ENCODE results near the gene EIPR1.

DNA sequence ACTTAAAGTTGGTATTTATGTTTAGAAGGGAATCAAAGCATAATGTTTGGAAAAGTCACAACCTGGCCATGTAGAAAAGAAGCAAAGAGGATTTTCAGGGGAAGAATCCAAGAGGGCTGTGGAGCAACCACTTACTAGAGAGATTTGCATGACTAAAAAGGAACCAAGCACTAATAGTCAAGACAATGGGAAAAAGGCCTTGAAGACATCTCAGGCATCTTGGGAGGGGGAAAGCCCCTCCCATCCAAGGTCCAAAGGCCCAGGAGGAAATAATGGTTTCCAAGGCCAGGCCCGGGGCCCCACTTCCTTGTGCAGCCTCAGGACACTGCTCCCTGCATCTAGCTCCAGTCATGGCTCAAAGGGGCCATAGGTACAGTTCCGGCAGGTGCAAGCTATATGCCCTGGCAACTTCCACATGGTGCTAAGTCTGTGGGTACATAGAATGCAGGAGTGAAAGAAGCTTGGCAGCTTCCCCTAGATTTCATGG, 128.1 kb downstream of the EIPR1 start:
- TF ChIP-seq, protein P1, sequence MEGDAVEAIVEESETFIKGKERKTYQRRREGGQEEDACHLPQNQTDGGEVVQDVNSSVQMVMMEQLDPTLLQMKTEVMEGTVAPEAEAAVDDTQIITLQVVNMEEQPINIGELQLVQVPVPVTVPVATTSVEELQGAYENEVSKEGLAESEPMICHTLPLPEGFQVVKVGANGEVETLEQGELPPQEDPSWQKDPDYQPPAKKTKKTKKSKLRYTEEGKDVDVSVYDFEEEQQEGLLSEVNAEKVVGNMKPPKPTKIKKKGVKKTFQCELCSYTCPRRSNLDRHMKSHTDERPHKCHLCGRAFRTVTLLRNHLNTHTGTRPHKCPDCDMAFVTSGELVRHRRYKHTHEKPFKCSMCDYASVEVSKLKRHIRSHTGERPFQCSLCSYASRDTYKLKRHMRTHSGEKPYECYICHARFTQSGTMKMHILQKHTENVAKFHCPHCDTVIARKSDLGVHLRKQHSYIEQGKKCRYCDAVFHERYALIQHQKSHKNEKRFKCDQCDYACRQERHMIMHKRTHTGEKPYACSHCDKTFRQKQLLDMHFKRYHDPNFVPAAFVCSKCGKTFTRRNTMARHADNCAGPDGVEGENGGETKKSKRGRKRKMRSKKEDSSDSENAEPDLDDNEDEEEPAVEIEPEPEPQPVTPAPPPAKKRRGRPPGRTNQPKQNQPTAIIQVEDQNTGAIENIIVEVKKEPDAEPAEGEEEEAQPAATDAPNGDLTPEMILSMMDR (IDR thresholded peaks at IDR 0.05; ENCODE audit: poor library complexity, severe bottlenecking): no peak
- TF ChIP-seq MXI1 (conservative IDR thresholded peaks at IDR 0.05; ENCODE audit: poor library complexity, severe bottlenecking) (no peak), EZH2 (IDR thresholded peaks at IDR 0.05; ENCODE audit: borderline replicate concordance, insufficient read depth, low read length, poor library complexity, severe bottlenecking) (no peak), TAF1 (IDR thresholded peaks at IDR 0.05; ENCODE audit: low read depth) (no peak), POLR2AphosphoS5 (IDR thresholded peaks at IDR 0.05) (no peak)
- TF ChIP-seq, protein P2, sequence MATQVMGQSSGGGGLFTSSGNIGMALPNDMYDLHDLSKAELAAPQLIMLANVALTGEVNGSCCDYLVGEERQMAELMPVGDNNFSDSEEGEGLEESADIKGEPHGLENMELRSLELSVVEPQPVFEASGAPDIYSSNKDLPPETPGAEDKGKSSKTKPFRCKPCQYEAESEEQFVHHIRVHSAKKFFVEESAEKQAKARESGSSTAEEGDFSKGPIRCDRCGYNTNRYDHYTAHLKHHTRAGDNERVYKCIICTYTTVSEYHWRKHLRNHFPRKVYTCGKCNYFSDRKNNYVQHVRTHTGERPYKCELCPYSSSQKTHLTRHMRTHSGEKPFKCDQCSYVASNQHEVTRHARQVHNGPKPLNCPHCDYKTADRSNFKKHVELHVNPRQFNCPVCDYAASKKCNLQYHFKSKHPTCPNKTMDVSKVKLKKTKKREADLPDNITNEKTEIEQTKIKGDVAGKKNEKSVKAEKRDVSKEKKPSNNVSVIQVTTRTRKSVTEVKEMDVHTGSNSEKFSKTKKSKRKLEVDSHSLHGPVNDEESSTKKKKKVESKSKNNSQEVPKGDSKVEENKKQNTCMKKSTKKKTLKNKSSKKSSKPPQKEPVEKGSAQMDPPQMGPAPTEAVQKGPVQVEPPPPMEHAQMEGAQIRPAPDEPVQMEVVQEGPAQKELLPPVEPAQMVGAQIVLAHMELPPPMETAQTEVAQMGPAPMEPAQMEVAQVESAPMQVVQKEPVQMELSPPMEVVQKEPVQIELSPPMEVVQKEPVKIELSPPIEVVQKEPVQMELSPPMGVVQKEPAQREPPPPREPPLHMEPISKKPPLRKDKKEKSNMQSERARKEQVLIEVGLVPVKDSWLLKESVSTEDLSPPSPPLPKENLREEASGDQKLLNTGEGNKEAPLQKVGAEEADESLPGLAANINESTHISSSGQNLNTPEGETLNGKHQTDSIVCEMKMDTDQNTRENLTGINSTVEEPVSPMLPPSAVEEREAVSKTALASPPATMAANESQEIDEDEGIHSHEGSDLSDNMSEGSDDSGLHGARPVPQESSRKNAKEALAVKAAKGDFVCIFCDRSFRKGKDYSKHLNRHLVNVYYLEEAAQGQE (IDR thresholded peaks at IDR 0.05; ENCODE audit: borderline replicate concordance): no peak

Data from neural cell (in vitro differentiated cells).